GOT3 (cell line): ENCODE measurements around the gene KMT2C.

ENCODE experiments used
- DNase-seq: peaks from one replicate; lab custom pipeline; 2025; ENCODE audit warnings: mixed read lengths; lab: John Stamatoyannopoulos, UW

Gene KMT2C

GRCh38 chr7:152140067-152140466 is 295.7 kb downstream of the KMT2C start:
- DNase-seq: no peak

- DNase-seq: no peak
Measured at GRCh38 chr7:152137476-152138025, 298.3 kb downstream of the KMT2C start.

- DNase-seq: no peak
Measured at GRCh38 chr7:152136686-152137085, 299.1 kb downstream of the KMT2C start.

- DNase-seq: no peak
Measured at GRCh38 chr7:152133804-152134203, 302.0 kb downstream of the KMT2C start.

- no peak for DNase-seq
Measured at GRCh38 chr7:152132812-152133211, 303.0 kb downstream of the KMT2C start.

GRCh38 chr7:152131981-152132494 is 303.8 kb downstream of the KMT2C start:
- DNase-seq: no peak

- DNase-seq: no peak
Measured at GRCh38 chr7:152130658-152131590, 304.9 kb downstream of the KMT2C start.

GRCh38 chr7:152129682-152130081 is 306.1 kb downstream of the KMT2C start:
- no peak for DNase-seq

- no peak for DNase-seq
Measured at GRCh38 chr7:152128741-152129461, 306.9 kb downstream of the KMT2C start.

- no peak for DNase-seq
Measured at GRCh38 chr7:152128252-152128651, 307.6 kb downstream of the KMT2C start.

GRCh38 chr7:152127229-152127628 is 308.6 kb downstream of the KMT2C start:
- DNase-seq: no peak

- no peak for DNase-seq
Measured at GRCh38 chr7:152126741-152127140, 309.1 kb downstream of the KMT2C start.

- DNase-seq: no peak
Measured at GRCh38 chr7:152122540-152122939, 313.3 kb downstream of the KMT2C start.

GRCh38 chr7:152121432-152121831 is 314.4 kb downstream of the KMT2C start:
- DNase-seq: no peak

- DNase-seq: no peak
Measured at GRCh38 chr7:152120776-152121175, 315.0 kb downstream of the KMT2C start.

- no peak for DNase-seq
Measured at GRCh38 chr7:152120210-152120609, 315.6 kb downstream of the KMT2C start.

GRCh38 chr7:152117356-152117755 is 318.4 kb downstream of the KMT2C start:
- DNase-seq: no peak

- DNase-seq: no peak
Measured at GRCh38 chr7:152115021-152115718, 320.6 kb downstream of the KMT2C start.

GRCh38 chr7:152112829-152113228 is 323.0 kb downstream of the KMT2C start:
- DNase-seq: no peak

GRCh38 chr7:152108359-152108758 is 327.4 kb downstream of the KMT2C start:
- no peak for DNase-seq

- no peak for DNase-seq
Measured at GRCh38 chr7:152107945-152108344, 327.9 kb downstream of the KMT2C start.

GRCh38 chr7:152106990-152107389 is 328.8 kb downstream of the KMT2C start:
- DNase-seq: no peak
